Smooth muscle cell (in vitro differentiated cells): ENCODE data around the gene SH3D19. TPM values are rescaled to one million over a fixed set of nuclear protein-coding genes. Genes with fewer than 3 reads are reported as not detected.

Experiments
- DNase-seq: peaks from one replicate; lab custom pipeline; 2025; ENCODE audit not compliant: unreplicated experiment; lab: John Stamatoyannopoulos, UW
- H2AFZ ChIP-seq: fragments of 200-600 bp; sonication (generic); 2 replicates; pipeline ENCODE4 v1.6.0; 2016; ENCODE audit warnings: antibody characterized with exemption, low read depth, mild to moderate bottlenecking
- H3F3A ChIP-seq: fragments of 200-600 bp; sonication (generic); 2 replicates; pipeline ENCODE4 v1.6.0; 2017; ENCODE audit warnings: antibody characterized with exemption, low read depth
- H3K27ac ChIP-seq: fragments of 200-600 bp; sonication (generic); 2 replicates; pipeline ENCODE4 v1.5.1; 2016; ENCODE audit warnings: low read depth, mild to moderate bottlenecking
- H3K27me3 ChIP-seq: fragments of 200-600 bp; sonication (generic); 2 replicates; pipeline ENCODE4 v1.6.1; 2016; ENCODE audit warnings: low read depth, mild to moderate bottlenecking
- H3K36me3 ChIP-seq: fragments of 200-600 bp; sonication (generic); 2 replicates; pipeline ENCODE4 v1.5.1; 2016; ENCODE audit warnings: low read depth
- H3K4me1 ChIP-seq: fragments of 200-600 bp; sonication (generic); 2 replicates; pipeline ENCODE4 v1.5.1; 2016; ENCODE audit warnings: low read depth
- H3K4me2 ChIP-seq: fragments of 200-600 bp; sonication (generic); 2 replicates; pipeline ENCODE4 v1.6.0; 2016; ENCODE audit warnings: mild to moderate bottlenecking
- H3K4me3 ChIP-seq: fragments of 200-600 bp; sonication (generic); 2 replicates; pipeline ENCODE4 v1.5.1; 2016; ENCODE audit warnings: mild to moderate bottlenecking
- H3K79me2 ChIP-seq: fragments of 200-600 bp; sonication (generic); 2 replicates; pipeline ENCODE4 v1.6.0; 2016; ENCODE audit warnings: low read depth, mild to moderate bottlenecking
- H3K9ac ChIP-seq: fragments of 200-600 bp; sonication (generic); 2 replicates; pipeline ENCODE4 v1.6.0; 2016; ENCODE audit warnings: low read depth
- H3K9me3 ChIP-seq: fragments of 200-600 bp; sonication (generic); replicated peaks from 2 replicates; pipeline ENCODE4 v1.5.1; 2016; ENCODE audit warnings: low read depth
- H4K20me1 ChIP-seq: fragments of 200-600 bp; sonication (generic); 2 replicates; pipeline ENCODE4 v1.6.0; 2016; ENCODE audit warnings: low read depth
- CTCF ChIP-seq: fragments of 200-600 bp; sonication (generic); IDR thresholded peaks from 2 replicates; pipeline ENCODE4 v1.5.1; 2017; ENCODE audit warnings: borderline replicate concordance, mild to moderate bottlenecking, antibody characterized with exemption; ENCODE audit not compliant: insufficient read depth, poor library complexity, severe bottlenecking
- WGBS: methylation state at CpG from one replicate; pipeline ENCODE4 v1.1.7; 2016; ENCODE audit warnings: low lambda C conversion rate; 5-methylcytosine and 5-hydroxymethylcytosine counted together
- polyA plus RNA-seq: library from polyadenylated mRNA; unstranded; fragments of >200 nt; fragmentation: Nextera tagmentation; extraction: Ambion mirVana; gene quantifications from 2 replicates; pipeline ENCODE4 v1.2.1, GENCODE V29; 2016
- total RNA-seq: library from RNA; depleted of rRNA; stranded (reverse); fragments of >200 nt; gene quantifications from 2 replicates; pipeline ENCODE4 v1.2.3, GENCODE V29; 2014

SH3D19 gene
- total and polyA plus RNA-seq, 2 experiments from 2014 or later, result 7.9 to 20.3 TPM

DNA sequence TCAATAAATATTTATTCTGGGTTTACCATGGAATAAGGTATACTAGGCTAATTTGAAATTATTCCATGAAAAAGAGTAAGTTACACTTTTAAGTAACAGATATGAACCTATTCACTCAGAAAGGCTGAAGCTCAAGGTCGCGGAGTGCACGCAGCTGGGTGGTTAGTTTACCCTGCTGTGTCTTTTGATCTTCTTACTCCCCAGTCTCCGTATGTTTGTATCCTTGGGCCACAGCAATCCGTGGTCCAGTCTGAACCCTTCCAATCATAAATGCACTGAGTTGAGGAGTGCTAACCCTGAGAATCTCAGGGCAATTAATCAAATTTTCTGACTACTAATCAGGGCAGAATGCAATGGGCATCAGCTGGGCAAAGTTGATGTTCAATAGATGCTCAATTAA is 192.1 kb downstream of the SH3D19 start:
- WGBS, result 93% methylated on average over 5 of the region's 5 CpGs
- Histone ChIP-seq H3F3A (no peaks in the 10 kb centered on the region), H3K4me3 (no peak overlapping the region), H3K9me3 (no peaks in the 10 kb centered on the region), H4K20me1 (no peaks in the 10 kb centered on the region), H3K27me3 (no peaks in the 10 kb centered on the region), H3K4me1 (no peaks in the 10 kb centered on the region), H2AFZ (no peak overlapping the region), H3K27ac (no peak overlapping the region), H3K36me3 (no peaks in the 10 kb centered on the region), H3K9ac (no peak overlapping the region), H3K4me2 (no peak overlapping the region), H3K79me2 (no peaks in the 10 kb centered on the region)
- TF ChIP-seq CTCF, result no peak
- no peak for DNase-seq

DNA sequence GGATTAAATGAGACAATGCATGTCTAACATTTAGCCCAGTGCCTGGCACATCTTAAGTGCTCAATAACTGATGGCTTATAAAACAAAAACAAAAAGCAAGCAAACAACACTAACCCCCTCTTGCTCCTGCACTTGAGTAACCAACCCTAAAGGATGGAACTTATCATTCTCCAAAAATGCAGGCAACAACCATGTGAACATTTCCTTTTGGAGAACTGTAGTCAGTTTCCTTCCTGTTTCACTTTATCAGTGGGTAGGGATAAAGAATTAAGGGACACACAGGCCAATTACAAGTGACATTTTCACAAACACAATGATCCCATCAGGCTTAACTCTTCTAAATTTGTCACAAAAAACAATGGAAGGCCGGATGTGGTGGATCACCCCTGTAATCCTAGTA is 195.6 kb downstream of the SH3D19 start:
- WGBS, result 84% methylated on average over 1 of the region's 1 CpG

GRCh38 chr4:151117371-151117962 is 207.9 kb downstream of the SH3D19 start:
- peaks cover 8% of the 10 kb centered on the region for H3K36me3 ChIP-seq
- no peaks in the 10 kb centered on the region for H3K79me2 ChIP-seq
- no peak overlapping the region for H3K4me3 ChIP-seq
- peak; percentile 75 for TF ChIP-seq CTCF
- no peaks in the 10 kb centered on the region for H3K27me3 ChIP-seq
- no peak overlapping the region for H3K9ac ChIP-seq
- no peaks in the 10 kb centered on the region for H3K4me1 ChIP-seq
- WGBS, result 46% methylated on average over 14 of the region's 14 CpGs
- no peaks in the 10 kb centered on the region for H3F3A ChIP-seq
- no peaks in the 10 kb centered on the region for H4K20me1 ChIP-seq
- DNase-seq, result peak; percentile 1
- H3K4me2 ChIP-seq, result no peak overlapping the region
- H3K27ac ChIP-seq, result no peak overlapping the region
- H2AFZ ChIP-seq, result no peak overlapping the region
- H3K9me3 ChIP-seq, result no peaks in the 10 kb centered on the region

More for the DNA sequence above, 195.6 kb downstream of the SH3D19 start:
- H3K9me3 ChIP-seq, result no peaks in the 10 kb centered on the region
- no peaks in the 10 kb centered on the region for H3K36me3 ChIP-seq
- H3K27ac ChIP-seq, result no peak overlapping the region
- DNase-seq, result no peak
- no peaks in the 10 kb centered on the region for H3K4me1 ChIP-seq
- no peak for TF ChIP-seq CTCF
- H3K4me3 ChIP-seq, result no peak overlapping the region
- no peak overlapping the region for H3K9ac ChIP-seq
- H4K20me1 ChIP-seq, result no peaks in the 10 kb centered on the region
- H2AFZ ChIP-seq, result no peak overlapping the region
- H3K79me2 ChIP-seq, result no peaks in the 10 kb centered on the region
- H3K27me3 ChIP-seq, result no peaks in the 10 kb centered on the region
- no peak overlapping the region for H3K4me2 ChIP-seq
- no peaks in the 10 kb centered on the region for H3F3A ChIP-seq

DNA sequence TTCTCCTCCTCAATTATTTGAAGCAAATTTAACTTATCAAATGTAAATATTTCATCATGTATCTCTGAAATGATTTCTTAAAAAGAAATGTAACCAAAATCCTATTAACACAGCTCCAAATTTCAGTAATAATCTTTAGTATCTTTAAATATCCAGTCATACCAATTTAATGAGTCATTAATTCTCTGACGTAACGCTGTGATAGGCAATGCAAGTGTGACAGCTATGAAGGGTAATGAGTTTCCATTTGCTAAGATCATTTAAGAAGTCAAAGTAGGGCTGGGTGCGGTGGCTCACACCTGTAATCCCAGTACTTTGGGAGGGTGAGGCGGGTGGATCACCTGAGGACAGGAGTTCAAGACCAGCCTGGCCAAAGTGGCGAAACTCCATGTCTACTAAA is 210.4 kb downstream of the SH3D19 start:
- no peak for DNase-seq
- no peaks in the 10 kb centered on the region for H3K9me3 ChIP-seq
- WGBS, result 90% methylated on average over 5 of the region's 5 CpGs
- H3K27ac ChIP-seq, result no peak overlapping the region
- H4K20me1 ChIP-seq, result peaks cover 3% of the 10 kb centered on the region
- H2AFZ ChIP-seq, result no peak overlapping the region
- peaks cover 4% of the 10 kb centered on the region for H3F3A ChIP-seq
- no peaks in the 10 kb centered on the region for H3K36me3 ChIP-seq
- H3K79me2 ChIP-seq, result no peaks in the 10 kb centered on the region
- H3K4me3 ChIP-seq, result no peak overlapping the region
- no peak for TF ChIP-seq CTCF
- H3K4me2 ChIP-seq, result no peak overlapping the region
- no peaks in the 10 kb centered on the region for H3K4me1 ChIP-seq
- H3K9ac ChIP-seq, result no peak overlapping the region
- H3K27me3 ChIP-seq, result no peaks in the 10 kb centered on the region
